Nephron (organoid): ENCODE results near the gene SSU72.

Experiments used
- H3K27ac Mint-ChIP-seq, 3 experiments: 2 replicates each; pipeline ENCODE4 v1.8.0; 2020; ENCODE audit warnings: mixed read lengths in 3 of 3, mild to moderate bottlenecking in 2 of 3, moderate library complexity in 1 of 3
- H3K27me3 Mint-ChIP-seq: 2 replicates; pipeline ENCODE4 v1.8.0; 2021; ENCODE audit warnings: low read depth, mild to moderate bottlenecking, moderate library complexity, mixed read lengths
- H3K36me3 Mint-ChIP-seq: 2 replicates; pipeline ENCODE4 v1.8.0; 2020; ENCODE audit warnings: low read depth, mixed read lengths
- H3K4me1 Mint-ChIP-seq: 2 replicates; pipeline ENCODE4 v1.8.0; 2020; ENCODE audit warnings: mixed read lengths
- H3K4me3 Mint-ChIP-seq, 3 experiments: 2 replicates each; pipeline ENCODE4 v1.8.0; 2020; ENCODE audit warnings: mild to moderate bottlenecking in 3 of 3, mixed read lengths in 3 of 3, moderate library complexity in 2 of 3
- H3K9me3 Mint-ChIP-seq: 2 replicates; pipeline ENCODE4 v1.8.0; 2020; ENCODE audit warnings: mixed read lengths
- CTCF ChIP-seq, 3 experiments: fragments of 200-600 bp; sonication (generic); IDR thresholded peaks; one replicate each; pipeline ENCODE4 v1.5.0; 2021; ENCODE audit warnings: antibody characterized with exemption in 3 of 3; ENCODE audit not compliant: unreplicated experiment in 3 of 3

SSU72 gene

DNA sequence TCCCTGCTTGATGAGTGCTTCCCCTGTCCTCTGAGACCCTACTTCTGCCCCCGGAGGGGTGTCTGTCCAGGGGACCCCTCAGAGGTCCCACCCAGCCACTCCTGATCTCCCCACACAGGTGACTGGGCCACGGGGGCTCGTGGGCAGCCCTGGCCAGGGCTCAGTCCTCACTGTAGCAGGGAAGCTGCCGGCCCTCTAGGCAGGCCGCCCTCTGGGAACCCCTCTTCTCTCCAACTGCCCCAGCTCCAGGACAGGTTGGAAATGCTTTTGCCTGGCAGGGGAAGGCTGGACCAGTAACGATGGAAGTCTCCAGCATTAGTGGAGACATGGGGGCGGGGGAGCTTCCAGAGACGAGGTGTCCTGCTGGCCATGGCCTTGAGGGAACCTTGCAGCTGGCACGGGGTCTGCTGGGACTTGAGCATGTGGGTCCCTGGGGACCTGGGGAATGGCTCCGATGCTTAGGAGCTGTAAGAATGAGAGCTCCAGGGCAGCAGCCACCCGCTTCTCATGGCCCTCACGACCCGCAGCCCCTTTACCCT, 28.4 kb upstream of the SSU72 start:
- peaks cover 42% of the 10 kb centered on the region for H3K27me3 Mint-ChIP-seq
- H3K36me3 Mint-ChIP-seq, result no peaks in the 10 kb centered on the region
- peak overlapping the region in 1 of 3 experiments; percentile 31 for H3K4me3 Mint-ChIP-seq
- no peak for TF ChIP-seq CTCF (IDR thresholded peaks at IDR 0.05; ENCODE audit: unreplicated experiment in 3 of 3)
- H3K27ac Mint-ChIP-seq, result no peak overlapping the region
- H3K4me1 Mint-ChIP-seq, result no peaks in the 10 kb centered on the region
- H3K9me3 Mint-ChIP-seq, result no peaks in the 10 kb centered on the region

DNA sequence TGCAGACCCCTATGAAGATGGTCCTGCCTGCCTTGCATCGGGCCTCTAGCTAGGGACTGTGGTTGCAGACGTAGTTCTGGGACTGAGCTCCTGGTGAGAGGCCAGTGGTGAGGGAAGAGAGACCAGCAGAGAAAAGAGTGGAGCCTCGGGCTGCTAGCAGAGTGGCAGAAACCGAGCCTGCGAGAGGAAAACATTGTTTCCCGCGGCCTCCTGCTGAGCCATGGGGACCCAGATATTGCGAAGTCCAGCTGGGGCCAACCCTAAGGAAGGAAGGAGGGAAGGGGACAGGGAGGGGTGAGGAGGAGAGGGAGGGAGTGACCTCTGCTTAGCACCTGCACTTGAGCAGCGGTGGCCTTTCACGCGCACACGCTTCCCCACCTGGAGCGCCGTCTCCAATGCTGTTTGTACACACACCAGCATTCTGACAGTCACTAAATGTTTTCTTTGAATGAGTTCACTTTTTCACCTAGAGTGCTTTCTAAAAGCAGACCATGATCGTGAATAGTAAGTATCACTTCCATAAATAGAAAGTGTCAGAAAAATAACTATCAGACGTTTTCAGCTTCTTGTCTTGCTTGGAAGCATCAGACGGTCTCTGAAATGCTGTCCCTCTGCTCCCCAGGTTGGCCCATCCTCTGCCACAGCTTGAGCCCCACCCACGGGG, 27.8 kb upstream of the SSU72 start:
- H3K9me3 Mint-ChIP-seq, result no peaks in the 10 kb centered on the region
- peak overlapping the region in 1 of 3 experiments; percentile 31 for H3K4me3 Mint-ChIP-seq
- no peaks in the 10 kb centered on the region for H3K36me3 Mint-ChIP-seq
- no peak for TF ChIP-seq CTCF (IDR thresholded peaks at IDR 0.05; ENCODE audit: unreplicated experiment in 3 of 3)
- H3K27me3 Mint-ChIP-seq, result peaks cover 48% of the 10 kb centered on the region
- H3K27ac Mint-ChIP-seq, result no peak overlapping the region
- no peaks in the 10 kb centered on the region for H3K4me1 Mint-ChIP-seq

DNA sequence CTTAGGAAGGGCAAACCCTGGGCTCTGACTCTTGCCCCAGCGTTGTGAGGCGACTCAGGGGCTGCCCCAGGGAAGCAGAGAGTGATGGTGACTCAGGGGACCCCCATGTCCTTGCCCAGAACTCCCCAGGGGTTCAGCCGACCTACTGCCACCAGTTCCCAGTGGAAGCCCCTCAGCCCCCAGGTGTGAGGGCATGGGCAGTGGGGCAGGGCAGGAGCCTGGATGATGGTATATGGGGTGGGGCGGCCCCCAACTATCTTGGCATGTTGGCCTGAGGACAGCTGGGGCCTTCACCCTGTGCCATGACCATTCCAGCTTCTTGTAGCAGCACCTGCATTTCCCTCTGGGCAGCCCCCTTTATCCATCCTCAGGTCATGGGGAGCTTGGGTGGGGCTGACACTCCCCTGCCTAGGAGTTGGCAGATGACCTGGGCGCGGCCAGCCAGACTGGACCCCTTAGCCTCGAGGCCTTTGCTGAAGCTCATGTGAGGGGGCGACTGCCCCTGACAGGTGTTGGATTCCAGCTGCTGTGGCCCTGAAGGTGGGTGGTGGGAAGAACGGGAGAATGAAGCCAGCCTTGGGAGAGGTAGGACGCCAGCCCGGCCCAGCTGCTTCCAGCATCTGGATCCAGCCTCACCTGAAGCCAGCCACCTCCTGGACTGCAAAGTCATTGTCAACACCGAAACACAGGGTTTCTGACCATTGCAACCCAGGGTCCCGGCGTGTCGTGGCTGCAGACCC, 27.1 kb upstream of the SSU72 start:
- Mint-ChIP-seq H3K4me3 (no peak overlapping the region), H3K27me3 (peaks cover 48% of the 10 kb centered on the region), H3K4me1 (no peaks in the 10 kb centered on the region), H3K27ac (no peak overlapping the region), H3K9me3 (no peaks in the 10 kb centered on the region), H3K36me3 (no peaks in the 10 kb centered on the region)
- no peak for TF ChIP-seq CTCF (IDR thresholded peaks at IDR 0.05; ENCODE audit: unreplicated experiment in 3 of 3)

GRCh38 chr1:1600861-1601563, 26.3 kb upstream of the SSU72 start:
- peak overlapping the region; percentile 62 to 71 (median 67) for H3K4me3 Mint-ChIP-seq
- H3K27ac Mint-ChIP-seq, result no peak overlapping the region
- H3K9me3 Mint-ChIP-seq, result no peaks in the 10 kb centered on the region
- H3K36me3 Mint-ChIP-seq, result no peaks in the 10 kb centered on the region
- peaks cover 48% of the 10 kb centered on the region for H3K27me3 Mint-ChIP-seq
- no peaks in the 10 kb centered on the region for H3K4me1 Mint-ChIP-seq
- no peak for TF ChIP-seq CTCF (IDR thresholded peaks at IDR 0.05; ENCODE audit: unreplicated experiment in 3 of 3)

DNA sequence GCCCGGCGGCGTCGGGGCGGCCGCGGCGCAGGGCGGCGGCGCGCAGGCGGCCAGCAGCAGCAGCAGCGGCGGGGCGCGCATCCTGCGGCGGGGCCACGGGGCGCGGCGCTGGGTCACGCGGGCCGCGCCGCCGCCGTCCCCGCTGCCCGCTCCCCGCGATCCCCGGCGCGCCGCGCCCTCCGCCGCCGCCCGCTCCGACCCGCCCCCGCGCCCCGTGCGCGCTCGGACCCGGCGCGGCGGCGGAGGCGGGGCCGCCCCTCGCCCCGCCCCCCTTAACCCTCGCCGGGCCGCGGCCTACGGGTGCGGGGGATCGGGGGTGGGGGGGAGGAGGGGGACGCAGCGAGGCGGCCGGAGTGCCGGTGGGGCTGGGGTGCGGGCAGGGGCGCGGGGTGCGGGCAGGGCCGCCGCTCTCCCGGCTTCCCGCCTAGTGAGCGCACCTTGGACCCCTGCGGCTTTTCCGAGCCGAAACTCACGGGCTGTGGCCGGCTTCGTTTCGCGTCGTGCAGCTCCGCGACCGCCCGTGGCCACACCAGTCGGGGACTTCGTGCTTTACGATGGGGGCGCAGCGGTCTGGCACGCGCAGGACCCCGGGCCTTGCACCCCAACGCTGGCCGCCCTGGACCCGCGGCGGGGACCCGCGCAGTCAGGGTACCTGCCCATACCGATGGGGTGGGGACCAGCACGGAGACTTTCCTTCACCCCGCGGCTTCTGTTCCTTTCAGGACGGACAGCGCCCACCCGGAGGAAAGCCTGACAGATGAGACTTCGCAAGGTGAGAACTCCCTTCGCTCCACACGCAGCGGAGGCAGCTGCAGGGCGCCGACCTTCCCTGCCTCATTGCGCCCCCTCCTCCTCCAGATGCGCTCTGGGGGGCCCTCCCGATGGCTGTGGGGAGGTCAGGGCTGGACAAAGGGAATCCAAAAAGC, 25.5 kb upstream of the SSU72 start, which contains the start of gene FNDC10:
Gene FNDC10, minus strand, starts transcription at position 201 of the 926 bp plus-strand sequence. Its CDS starts 120 bp downstream, at position 81.
- H3K4me3 Mint-ChIP-seq, result peak within 1 kb of the TSS; percentile 79 to 85 (median 81)
- H3K27ac Mint-ChIP-seq, result no peak within 1 kb of the TSS
- H3K27me3 Mint-ChIP-seq, result peaks cover 48% of the 10 kb centered on the region
- no peaks in the 10 kb centered on the region for H3K9me3 Mint-ChIP-seq
- H3K4me1 Mint-ChIP-seq, result no peaks in the 10 kb centered on the region
- no peaks in the 10 kb centered on the region for H3K36me3 Mint-ChIP-seq
- no peak for TF ChIP-seq CTCF (IDR thresholded peaks at IDR 0.05; ENCODE audit: unreplicated experiment in 3 of 3)
